ENCODE measurements around the gene MTERF1. TPM values are rescaled to one million over a fixed set of nuclear protein-coding genes. Genes with fewer than 3 reads are reported as not detected.

Gene MTERF1
- total and polyA plus RNA-seq, 2 of the 13 experiments (the other 11 are each of a cell fraction or from before 2014, with no cell fraction given), result 5.5 to 19.3 TPM

DNA sequence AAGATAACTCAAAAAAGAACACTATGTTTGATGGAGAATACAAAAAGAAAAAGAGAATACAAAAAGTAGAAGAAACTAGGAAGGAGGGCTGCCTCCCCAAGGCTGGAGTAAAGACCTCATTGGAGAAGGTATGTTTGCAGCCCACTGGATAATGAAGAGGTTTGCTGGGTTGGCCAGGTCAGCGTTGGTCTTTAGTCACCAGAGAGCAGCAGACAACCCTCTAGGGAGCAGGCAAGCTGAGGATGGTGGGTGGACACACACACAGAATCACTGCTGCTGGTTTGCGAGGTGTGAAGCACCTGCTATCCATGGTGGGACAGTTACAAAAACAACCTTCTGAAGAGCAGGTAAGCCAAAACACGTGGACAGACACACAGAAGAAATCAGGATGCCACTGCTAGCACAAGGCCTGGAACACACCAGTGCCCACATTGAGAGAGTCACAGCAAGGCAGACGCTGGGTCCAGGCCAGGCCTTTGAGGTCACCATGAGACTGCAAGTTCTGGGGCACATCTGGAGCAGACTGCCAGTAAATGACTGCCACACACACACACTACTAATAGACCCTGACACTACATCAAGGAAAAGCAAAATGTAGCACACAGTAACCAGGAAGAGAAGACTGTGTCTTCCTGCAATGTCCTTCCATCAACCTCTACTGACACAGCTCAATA, 43.0 kb downstream of the MTERF1 start (continued):
- no peak for TF ChIP-seq FOSL1 (CRISPR knock-in tag; IDR thresholded peaks at IDR 0.05; ENCODE audit: borderline replicate concordance)

DNA sequence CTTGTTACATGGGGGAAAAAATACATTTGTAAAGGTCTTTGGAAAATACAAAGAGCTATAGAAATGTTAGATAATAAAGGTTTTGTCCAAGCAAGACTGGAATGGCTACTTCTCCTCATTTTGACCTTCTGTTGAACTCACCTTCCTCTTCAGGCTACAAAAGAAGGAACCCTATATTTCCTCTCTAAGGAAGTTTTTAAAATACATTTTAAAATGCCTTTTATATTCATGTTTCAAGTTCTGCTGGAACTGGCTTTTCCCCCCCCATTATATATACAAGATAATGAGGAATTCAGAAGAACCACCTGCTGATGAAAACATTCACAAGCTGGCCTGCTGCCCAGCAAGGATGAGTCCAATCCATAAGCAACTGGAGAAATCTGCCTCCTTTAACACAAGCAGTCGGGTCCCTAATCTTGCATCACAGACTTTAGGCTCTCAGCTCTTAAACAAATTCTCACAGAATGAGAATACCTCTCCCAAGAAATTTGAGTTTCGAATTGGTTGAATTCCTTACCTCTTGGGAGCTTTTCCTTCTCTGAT, 44.6 kb downstream of the MTERF1 start:
- WGBS (ENCODE audit: low lambda C conversion rate), result 42% methylated on average over 2 of the region's 2 CpGs
- Histone ChIP-seq H2AFZ (ENCODE audit: low read length) (no peak overlapping the region), H3K9ac (ENCODE audit: insufficient read depth, low read depth, low read length) (no peak overlapping the region), H3K27ac (ENCODE audit: extremely low read length, insufficient read depth, low read length) (no peak overlapping the region), H3K27me3 (ENCODE audit: control insufficient read depth in 1 of 2, insufficient read depth in 2 of 2, low read length in 2 of 2) (no peaks in the 10 kb centered on the region), H3K36me3 (replicated peaks in 1 of 2; ENCODE audit: control insufficient read depth in 1 of 2, insufficient read depth in 2 of 2, low read length in 2 of 2) (no peaks in the 10 kb centered on the region), H4K20me1 (ENCODE audit: insufficient read depth, low read length) (no peaks in the 10 kb centered on the region), H3K79me2 (ENCODE audit: insufficient read depth, low read length) (no peaks in the 10 kb centered on the region), H3K9me3 (ENCODE audit: low read length) (no peaks in the 10 kb centered on the region), H3K4me1 (ENCODE audit: insufficient read depth, low read length) (no peaks in the 10 kb centered on the region), H3K4me3 (replicated peaks in 1 of 3; ENCODE audit: insufficient read depth in 1 of 3, low read depth in 2 of 3, low read length in 3 of 3) (no peak overlapping the region), H3K4me2 (ENCODE audit: low read depth, low read length) (no peak overlapping the region)
- no TSS peak for BruUV-seq (replicated peaks)
- DNase-seq (ENCODE audit: low spot score) (no peak), FAIRE-seq (no peak), ATAC-seq (no peak)
- ChIA-PET POLR2A (no interaction called here), CTCF (ENCODE audit: low intra/inter-chr PET ratio, low total read pairs) (no interaction called here)
- intact Hi-C loops (cut with micrococcal nuclease; ENCODE audit: unreplicated experiment) (no loop called here), in situ Hi-C loops (cut with HindIII; ENCODE audit: extremely low pct_ligation_motif_present, low pct_unique_long_range_greater_than_20kb) (no loop called here)
- no peak for TF ChIP-seq ZSCAN20 (CRISPR knock-in tag; IDR thresholded peaks at IDR 0.05; ENCODE audit: borderline replicate concordance)

DNA sequence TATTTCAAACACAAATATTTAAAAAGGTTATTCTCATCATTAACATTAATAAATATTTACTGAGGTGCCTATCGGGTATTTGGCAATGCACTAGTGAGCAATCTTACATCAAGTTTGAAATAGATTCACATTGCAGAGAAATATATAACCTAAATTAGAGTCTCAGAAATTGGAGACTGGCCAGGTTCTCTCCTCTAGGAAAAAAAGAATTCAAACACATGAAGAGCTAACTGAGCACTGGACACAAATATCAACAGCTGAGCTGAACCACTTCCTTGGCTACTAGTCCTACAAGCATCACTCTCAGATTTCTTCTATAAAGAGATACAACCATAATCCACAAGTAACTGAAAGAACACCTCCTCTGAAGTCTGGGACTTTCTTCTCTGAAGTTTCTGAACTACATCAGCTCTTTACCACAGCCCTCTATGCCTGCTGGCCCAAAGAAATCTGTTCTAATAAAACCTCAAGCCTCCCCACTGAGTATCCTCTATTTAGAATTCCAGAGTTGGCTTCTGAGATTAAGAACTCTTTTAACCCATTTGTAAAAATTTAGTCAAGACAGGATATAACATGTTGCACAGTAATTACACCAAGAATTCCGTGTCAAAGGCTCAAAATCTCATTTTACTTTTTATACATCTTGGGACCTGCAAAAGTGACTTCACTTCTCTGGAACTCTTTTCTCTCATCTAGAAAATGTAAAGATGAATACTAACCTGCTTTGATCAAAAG, 45.2 kb downstream of the MTERF1 start:
- ATAC-seq (no peak), FAIRE-seq (no peak), DNase-seq (ENCODE audit: low spot score) (no peak)
- in situ Hi-C loops (cut with HindIII; ENCODE audit: extremely low pct_ligation_motif_present, low pct_unique_long_range_greater_than_20kb), result no loop called here
- ChIA-PET CTCF (ENCODE audit: low intra/inter-chr PET ratio, low total read pairs) (no interaction called here), POLR2A (no interaction called here)
- Histone ChIP-seq H3K9me3 (ENCODE audit: low read length) (no peaks in the 10 kb centered on the region), H4K20me1 (ENCODE audit: insufficient read depth, low read length) (no peaks in the 10 kb centered on the region), H2AFZ (ENCODE audit: low read length) (no peak overlapping the region), H3K4me3 (replicated peaks in 1 of 3; ENCODE audit: insufficient read depth in 1 of 3, low read depth in 2 of 3, low read length in 3 of 3) (no peak overlapping the region), H3K79me2 (ENCODE audit: insufficient read depth, low read length) (no peaks in the 10 kb centered on the region), H3K36me3 (replicated peaks in 1 of 2; ENCODE audit: control insufficient read depth in 1 of 2, insufficient read depth in 2 of 2, low read length in 2 of 2) (no peaks in the 10 kb centered on the region), H3K4me2 (ENCODE audit: low read depth, low read length) (no peak overlapping the region), H3K9ac (ENCODE audit: insufficient read depth, low read depth, low read length) (no peak overlapping the region), H3K27me3 (ENCODE audit: control insufficient read depth in 1 of 2, insufficient read depth in 2 of 2, low read length in 2 of 2) (no peaks in the 10 kb centered on the region), H3K4me1 (ENCODE audit: insufficient read depth, low read length) (no peaks in the 10 kb centered on the region), H3K27ac (ENCODE audit: extremely low read length, insufficient read depth, low read length) (no peak overlapping the region)
- WGBS (ENCODE audit: low lambda C conversion rate), result 50% methylated on average over 2 of the region's 2 CpGs
- no TSS peak for BruUV-seq (replicated peaks)
- TF ChIP-seq ZMAT3 (CRISPR knock-in tag; conservative IDR thresholded peaks at IDR 0.05) (no peak), ZNF670 (CRISPR knock-in tag; IDR thresholded peaks at IDR 0.05; ENCODE audit: borderline replicate concordance) (no peak), MAFF (IDR thresholded peaks at IDR 0.05; ENCODE audit: low read depth, low read length) (no peak), REL (CRISPR knock-in tag; conservative IDR thresholded peaks at IDR 0.05) (no peak), ZNF577 (CRISPR knock-in tag; IDR thresholded peaks at IDR 0.05; ENCODE audit: borderline replicate concordance, low read depth) (no peak)
- TF ChIP-seq, protein P1, sequence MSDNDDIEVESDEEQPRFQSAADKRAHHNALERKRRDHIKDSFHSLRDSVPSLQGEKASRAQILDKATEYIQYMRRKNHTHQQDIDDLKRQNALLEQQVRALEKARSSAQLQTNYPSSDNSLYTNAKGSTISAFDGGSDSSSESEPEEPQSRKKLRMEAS (IDR thresholded peaks at IDR 0.05), result no peak
- TF ChIP-seq, protein P2, sequence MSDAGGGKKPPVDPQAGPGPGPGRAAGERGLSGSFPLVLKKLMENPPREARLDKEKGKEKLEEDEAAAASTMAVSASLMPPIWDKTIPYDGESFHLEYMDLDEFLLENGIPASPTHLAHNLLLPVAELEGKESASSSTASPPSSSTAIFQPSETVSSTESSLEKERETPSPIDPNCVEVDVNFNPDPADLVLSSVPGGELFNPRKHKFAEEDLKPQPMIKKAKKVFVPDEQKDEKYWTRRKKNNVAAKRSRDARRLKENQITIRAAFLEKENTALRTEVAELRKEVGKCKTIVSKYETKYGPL (CRISPR knock-in tag; IDR thresholded peaks at IDR 0.05), result no peak
- TF ChIP-seq, protein P3, sequence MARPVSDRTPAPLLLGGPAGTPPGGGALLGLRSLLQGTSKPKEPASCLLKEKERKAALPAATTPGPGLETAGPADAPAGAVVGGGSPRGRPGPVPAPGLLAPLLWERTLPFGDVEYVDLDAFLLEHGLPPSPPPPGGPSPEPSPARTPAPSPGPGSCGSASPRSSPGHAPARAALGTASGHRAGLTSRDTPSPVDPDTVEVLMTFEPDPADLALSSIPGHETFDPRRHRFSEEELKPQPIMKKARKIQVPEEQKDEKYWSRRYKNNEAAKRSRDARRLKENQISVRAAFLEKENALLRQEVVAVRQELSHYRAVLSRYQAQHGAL (CRISPR knock-in tag; IDR thresholded peaks at IDR 0.05; ENCODE audit: not compliant biosample characterization), result no peak
- intact Hi-C loops (cut with micrococcal nuclease; ENCODE audit: unreplicated experiment), result no loop called here
